ENCODE data around the gene FURIN. TPM values are rescaled to one million over a fixed set of nuclear protein-coding genes. Genes with fewer than 3 reads are reported as not detected.
"Not testable (repeated sequence)": the region's sequence is repeated elsewhere in the genome, so short reads cannot be mapped to it uniquely, and the experiment has no call there.

Gene FURIN
- total RNA-seq, 1 experiment from 2014 or later = 29.7 TPM

GRCh38 chr15:90905306-90906180 is 37.2 kb downstream of the FURIN start:
- DNase-seq (ENCODE audit: low read depth) = no peak
- in situ Hi-C loops (cut with HindIII; ENCODE audit: low pct_unique_long_range_greater_than_20kb, low sequenced_read_pairs) = no loop called here

DNA sequence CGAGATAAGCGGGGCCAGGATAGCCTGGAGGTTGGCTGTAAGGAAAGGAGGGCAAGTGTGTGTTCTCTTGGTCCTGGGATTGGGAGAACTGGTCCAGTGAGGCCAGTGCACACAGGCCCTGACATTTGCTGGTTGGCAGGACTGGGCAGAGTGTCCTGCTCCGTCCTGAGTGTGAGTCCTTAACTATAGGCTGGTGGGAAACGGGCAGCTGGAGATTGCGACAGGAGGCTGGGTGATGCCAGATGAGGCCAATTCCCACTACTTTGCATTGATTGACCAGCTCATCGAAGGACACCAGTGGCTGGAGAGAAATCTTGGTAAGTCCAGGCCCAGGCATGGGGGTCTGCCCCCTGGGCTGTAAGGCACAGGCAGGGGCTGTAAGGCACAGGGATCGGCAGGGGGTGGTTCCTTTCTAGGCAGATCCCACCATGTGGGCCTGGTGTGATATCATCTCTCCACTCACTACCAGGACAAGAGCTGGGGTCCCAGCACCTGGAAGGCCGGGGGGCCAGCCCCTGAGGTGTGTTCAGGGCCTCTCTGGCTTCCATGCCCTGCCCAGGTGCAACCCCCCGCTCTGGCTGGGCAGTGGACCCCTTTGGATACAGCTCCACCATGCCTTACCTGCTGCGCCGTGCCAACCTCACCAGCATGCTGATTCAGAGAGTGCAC is 37.9 kb downstream of the FURIN start:
- in situ Hi-C loops (cut with HindIII; ENCODE audit: low pct_unique_long_range_greater_than_20kb, low sequenced_read_pairs) = no loop called here
- DNase-seq (ENCODE audit: low read depth) = no peak

DNA sequence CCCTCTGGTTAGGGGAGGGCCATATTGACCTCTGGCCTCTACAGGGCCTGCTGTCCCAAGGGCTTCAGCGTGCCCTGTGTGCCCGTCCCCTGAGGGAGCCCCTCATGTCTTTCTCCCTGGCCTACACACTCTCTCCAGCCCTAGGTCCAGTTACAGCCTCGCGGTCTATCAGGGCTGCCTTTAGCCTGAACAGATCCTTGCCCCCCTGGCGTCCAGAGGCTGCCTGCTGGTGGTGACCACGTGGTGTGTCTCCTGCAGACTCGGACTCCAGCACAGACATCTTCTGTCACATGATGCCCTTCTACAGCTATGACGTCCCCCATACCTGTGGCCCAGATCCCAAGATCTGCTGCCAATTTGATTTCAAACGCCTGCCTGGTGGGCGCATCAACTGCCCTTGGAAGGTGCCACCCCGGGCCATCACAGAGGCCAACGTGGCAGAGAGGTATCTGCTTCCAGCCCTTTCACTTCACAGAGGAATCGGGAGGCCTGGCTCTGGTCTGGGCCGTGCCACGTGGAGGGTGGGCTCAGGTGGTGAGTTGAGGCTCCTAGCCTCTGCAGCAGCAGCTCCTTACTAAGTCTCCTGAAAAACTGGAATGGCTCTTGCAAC is 38.8 kb downstream of the FURIN start:
- no peak for DNase-seq (ENCODE audit: low read depth)
- in situ Hi-C loops (cut with HindIII; ENCODE audit: low pct_unique_long_range_greater_than_20kb, low sequenced_read_pairs) = no loop called here

GRCh38 chr15:90907838-90908507 is 39.6 kb downstream of the FURIN start:
- in situ Hi-C loops (cut with HindIII; ENCODE audit: low pct_unique_long_range_greater_than_20kb, low sequenced_read_pairs) = no loop called here

DNA sequence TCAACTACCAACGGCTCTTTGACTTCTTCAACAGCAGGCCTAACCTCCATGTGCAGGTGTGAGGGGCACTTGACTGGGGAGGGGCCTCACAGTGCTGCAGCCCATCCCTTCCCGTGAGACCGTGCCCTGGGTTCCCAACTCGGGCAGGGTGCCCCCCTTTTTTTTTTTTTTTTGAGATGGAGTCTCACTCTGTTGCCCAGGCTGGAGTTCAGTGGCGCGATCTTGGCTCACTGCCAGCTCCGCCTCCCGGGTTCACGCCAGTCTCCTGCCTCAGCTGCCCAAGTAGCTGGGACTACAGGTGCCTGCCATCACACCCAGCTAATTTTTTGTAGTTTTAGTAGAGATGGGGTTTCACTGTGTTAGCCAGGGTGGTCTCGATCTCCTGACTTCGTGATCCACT is 41.1 kb downstream of the FURIN start:
- DNase-seq (ENCODE audit: low read depth); in situ Hi-C loops (cut with HindIII; ENCODE audit: low pct_unique_long_range_greater_than_20kb, low sequenced_read_pairs): not testable (repeated sequence)

More at GRCh38 chr15:90907838-90908507, 39.6 kb downstream of the FURIN start:
- no peak for DNase-seq (ENCODE audit: low read depth)

DNA sequence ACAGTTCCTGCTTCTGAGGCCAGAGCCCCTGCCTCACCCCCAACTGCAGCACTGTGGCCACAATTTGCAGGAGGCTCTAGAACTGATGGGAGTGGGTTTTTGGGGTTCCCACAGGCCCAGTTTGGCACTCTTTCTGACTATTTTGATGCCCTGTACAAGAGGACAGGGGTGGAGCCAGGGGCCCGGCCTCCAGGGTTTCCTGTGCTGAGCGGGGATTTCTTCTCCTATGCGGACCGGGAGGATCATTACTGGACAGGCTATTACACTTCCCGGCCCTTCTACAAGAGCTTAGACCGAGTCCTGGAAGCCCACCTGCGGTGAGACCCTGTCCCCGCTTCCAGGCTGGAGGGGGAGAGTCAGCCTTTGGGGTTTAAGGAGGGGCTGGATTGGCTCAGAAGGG is 41.6 kb downstream of the FURIN start:
- in situ Hi-C loops (cut with HindIII; ENCODE audit: low pct_unique_long_range_greater_than_20kb, low sequenced_read_pairs) = no loop called here
- DNase-seq (ENCODE audit: low read depth) = no peak

GRCh38 chr15:90910441-90911301 is 42.3 kb downstream of the FURIN start:
- no peak for DNase-seq (ENCODE audit: low read depth)
- in situ Hi-C loops (cut with HindIII; ENCODE audit: low pct_unique_long_range_greater_than_20kb, low sequenced_read_pairs) = no loop called here

- no peak for DNase-seq (ENCODE audit: low read depth)
- in situ Hi-C loops (cut with HindIII; ENCODE audit: low pct_unique_long_range_greater_than_20kb, low sequenced_read_pairs) = no loop called here
Observed at GRCh38 chr15:90911302-90911623, 42.9 kb downstream of the FURIN start.

DNA sequence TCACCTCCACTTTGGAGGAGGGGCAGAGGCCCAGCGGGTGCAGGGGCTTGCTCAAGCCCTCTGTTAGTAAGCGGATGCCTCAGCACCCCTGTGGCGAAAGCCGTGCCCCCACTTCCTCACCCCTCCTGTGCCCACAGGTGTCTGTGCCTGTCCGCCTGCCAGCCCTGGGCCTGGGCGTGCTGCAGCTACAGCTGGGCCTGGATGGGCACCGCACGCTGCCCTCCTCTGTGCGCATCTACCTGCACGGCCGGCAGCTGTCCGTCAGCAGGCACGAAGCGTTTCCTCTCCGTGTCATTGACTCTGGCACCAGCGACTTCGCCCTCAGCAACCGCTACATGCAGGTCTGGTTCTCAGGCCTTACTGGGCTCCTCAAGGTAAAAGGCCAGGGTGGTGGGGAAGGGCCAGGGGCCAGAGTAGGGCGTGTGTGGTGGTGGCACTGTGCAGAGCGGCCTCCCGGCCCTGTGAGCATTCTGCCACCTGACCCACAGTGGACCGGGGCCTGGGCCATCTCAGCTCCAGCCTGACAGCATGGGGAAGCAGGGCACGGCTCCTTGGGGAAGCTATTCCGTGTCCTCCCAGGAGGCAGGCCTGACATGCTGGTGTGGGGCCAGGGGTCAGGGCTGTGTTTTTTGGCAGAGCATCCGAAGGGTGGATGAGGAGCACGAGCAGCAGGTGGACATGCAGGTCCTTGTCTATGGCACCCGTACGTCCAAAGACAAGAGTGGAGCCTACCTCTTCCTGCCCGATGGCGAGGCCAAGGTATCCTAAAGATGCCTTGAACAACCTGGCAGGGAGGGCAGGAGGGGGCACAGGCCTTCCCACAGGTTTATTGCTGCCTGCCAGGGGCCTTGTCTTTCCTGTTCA is 43.8 kb downstream of the FURIN start:
- no peak for DNase-seq (ENCODE audit: low read depth)
- in situ Hi-C loops (cut with HindIII; ENCODE audit: low pct_unique_long_range_greater_than_20kb, low sequenced_read_pairs) = no loop called here

DNA sequence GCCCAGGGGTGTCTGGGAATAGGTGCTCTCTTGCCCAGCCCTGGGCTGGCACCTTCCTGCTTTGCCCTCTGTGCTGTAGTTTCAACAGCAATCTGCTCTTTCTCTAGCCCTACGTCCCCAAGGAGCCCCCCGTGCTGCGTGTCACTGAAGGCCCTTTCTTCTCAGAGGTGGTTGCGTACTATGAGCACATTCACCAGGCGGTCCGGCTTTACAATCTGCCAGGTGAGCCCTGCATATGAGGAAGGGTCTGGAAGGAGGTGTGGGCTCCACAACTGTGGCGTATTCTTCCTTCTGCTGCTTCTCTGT is 44.3 kb downstream of the FURIN start:
- in situ Hi-C loops (cut with HindIII; ENCODE audit: low pct_unique_long_range_greater_than_20kb, low sequenced_read_pairs) = no loop called here
- DNase-seq (ENCODE audit: low read depth) = no peak

GRCh38 chr15:90913398-90913944 is 45.1 kb downstream of the FURIN start:
- in situ Hi-C loops (cut with HindIII; ENCODE audit: low pct_unique_long_range_greater_than_20kb, low sequenced_read_pairs) = no loop called here
- no peak for DNase-seq (ENCODE audit: low read depth)

DNA sequence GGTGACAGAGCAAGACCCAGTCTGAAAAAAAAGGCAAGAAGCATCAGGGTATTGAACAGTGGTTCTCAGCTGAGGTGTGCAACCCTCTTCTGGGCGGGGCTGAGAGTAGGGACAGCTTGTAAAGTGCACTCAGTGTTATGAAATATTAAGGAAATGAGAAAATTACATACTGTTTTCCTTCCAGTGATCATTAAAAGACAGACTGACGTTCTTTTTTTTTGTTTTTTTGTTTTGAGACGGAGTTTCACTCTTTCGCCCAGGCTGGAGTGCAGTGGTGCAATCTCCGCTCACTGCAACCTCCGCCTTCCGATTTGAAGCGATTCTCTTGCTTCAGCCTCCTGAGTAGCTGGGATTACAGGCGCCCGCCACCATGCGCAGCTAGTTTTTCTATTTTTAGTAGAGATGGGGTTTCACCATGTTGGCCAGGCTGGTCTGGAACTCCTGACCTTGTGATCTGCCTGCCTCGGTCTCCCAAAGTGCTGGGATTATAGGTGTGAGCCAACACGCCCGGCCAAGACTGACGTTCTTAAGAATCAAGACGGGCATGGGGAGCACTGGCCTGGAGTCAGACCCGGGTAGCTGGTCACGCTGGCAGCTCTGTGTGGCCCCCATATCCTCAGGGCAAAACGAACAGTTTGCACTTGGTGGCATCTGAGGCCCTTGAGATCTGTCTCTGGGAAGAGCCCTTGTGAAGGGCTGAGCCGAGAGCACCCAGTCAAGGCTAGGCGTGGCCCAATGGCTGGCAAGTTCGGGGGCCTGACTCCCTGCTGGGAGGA is 46.1 kb downstream of the FURIN start:
- in situ Hi-C loops (cut with HindIII; ENCODE audit: low pct_unique_long_range_greater_than_20kb, low sequenced_read_pairs) = no loop called here
- no peak for DNase-seq (ENCODE audit: low read depth)

DNA sequence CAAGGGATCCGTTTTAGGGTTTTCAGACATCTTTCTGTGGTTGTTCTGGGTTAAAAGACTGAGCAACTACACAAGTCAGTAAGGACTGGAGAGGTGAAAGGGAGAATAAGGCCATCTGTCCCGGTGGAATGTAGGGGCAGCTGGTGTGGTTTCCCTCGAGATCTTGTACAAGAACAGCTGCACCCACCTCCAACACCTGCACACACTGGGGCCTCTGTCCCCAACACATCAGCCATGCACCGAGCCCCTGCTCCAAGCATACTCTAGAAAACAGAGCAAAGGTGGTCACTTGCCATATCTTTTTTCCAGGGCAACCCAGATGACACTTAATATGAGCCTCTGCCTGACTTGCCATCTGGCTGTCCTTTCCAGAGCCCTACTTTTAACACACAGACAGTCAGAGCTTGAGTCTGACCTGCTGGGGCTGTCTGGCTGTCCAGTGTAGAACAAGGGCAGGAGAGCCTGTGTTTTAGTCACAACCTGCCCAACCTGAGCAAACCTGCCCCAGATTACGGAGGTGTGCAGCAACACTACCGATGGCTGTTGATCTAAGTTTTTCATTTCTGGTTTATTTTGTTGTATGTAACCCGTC is 46.9 kb downstream of the FURIN start:
- DNase-seq (ENCODE audit: low read depth) = no peak
- in situ Hi-C loops (cut with HindIII; ENCODE audit: low pct_unique_long_range_greater_than_20kb, low sequenced_read_pairs) = no loop called here

DNA sequence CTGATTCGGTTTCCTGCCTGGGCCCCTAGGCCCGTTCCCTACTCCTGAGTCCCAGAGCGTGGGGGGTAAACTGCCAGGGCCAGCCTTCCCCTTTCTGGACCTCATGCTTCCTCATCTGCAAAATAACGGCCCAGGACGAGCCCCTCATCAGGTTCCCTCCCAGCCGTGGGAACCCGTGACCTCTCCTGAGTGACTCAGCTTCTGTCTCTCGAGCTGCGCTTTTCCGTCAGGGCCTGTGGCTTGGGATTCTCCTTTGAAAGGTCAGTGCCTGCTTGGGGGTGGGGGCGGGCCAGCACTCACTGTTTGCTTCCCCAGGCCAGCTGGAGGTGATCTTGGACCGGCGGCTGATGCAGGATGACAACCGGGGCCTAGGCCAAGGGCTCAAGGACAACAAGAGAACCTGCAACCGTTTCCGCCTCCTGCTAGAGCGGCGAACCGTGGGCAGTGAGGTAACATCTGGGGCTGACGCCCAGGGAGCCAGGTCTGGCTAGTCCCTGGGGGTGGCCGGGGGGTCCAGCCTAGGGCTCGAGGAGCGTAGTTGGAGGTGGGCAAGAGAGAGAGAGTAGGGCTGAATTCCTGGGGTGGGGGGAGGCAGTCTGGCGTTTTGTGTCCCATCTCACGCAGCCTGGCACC is 47.5 kb downstream of the FURIN start:
- no peak for DNase-seq (ENCODE audit: low read depth)
- in situ Hi-C loops (cut with HindIII; ENCODE audit: low pct_unique_long_range_greater_than_20kb, low sequenced_read_pairs) = no loop called here

GRCh38 chr15:90916461-90916860 is 48.1 kb downstream of the FURIN start:
- in situ Hi-C loops (cut with HindIII; ENCODE audit: low pct_unique_long_range_greater_than_20kb, low sequenced_read_pairs) = no loop called here
- DNase-seq (ENCODE audit: low read depth) = no peak

- DNase-seq (ENCODE audit: low read depth) = no peak
- in situ Hi-C loops (cut with HindIII; ENCODE audit: low pct_unique_long_range_greater_than_20kb, low sequenced_read_pairs) = no loop called here
Observed at GRCh38 chr15:90917569-90917968, 49.2 kb downstream of the FURIN start.
